Measurements from ENCODE around the gene OBP2A.
"Not testable (repeated sequence)": the region's sequence is repeated elsewhere in the genome, so short reads cannot be mapped to it uniquely, and the experiment has no call there.

Gene OBP2A

GRCh38 chr9:135528842-135529435, 17.0 kb upstream of the OBP2A start:
- not testable (repeated sequence) for DNase-seq

GRCh38 chr9:135530146-135530545, 15.8 kb upstream of the OBP2A start:
- DNase-seq: no peak

- no peak for DNase-seq
Observed at GRCh38 chr9:135531096-135531495, 14.8 kb upstream of the OBP2A start.

GRCh38 chr9:135533113-135533512, 12.8 kb upstream of the OBP2A start:
- no peak for DNase-seq

GRCh38 chr9:135533674-135534073, 12.3 kb upstream of the OBP2A start:
- DNase-seq: no peak

GRCh38 chr9:135534192-135534711, 11.7 kb upstream of the OBP2A start:
- not testable (repeated sequence) for DNase-seq

GRCh38 chr9:135534826-135535225, 11.1 kb upstream of the OBP2A start:
- not testable (repeated sequence) for DNase-seq

GRCh38 chr9:135535631-135536030, 10.3 kb upstream of the OBP2A start:
- not testable (repeated sequence) for DNase-seq

GRCh38 chr9:135536216-135536615, 9.7 kb upstream of the OBP2A start:
- DNase-seq: no peak

- not testable (repeated sequence) for DNase-seq
Observed at GRCh38 chr9:135543262-135543894, 2.5 kb upstream of the OBP2A start.

GRCh38 chr9:135544981-135545635, 818 bp upstream of the OBP2A start:
- no peak for DNase-seq

- not testable (repeated sequence) for DNase-seq
Observed at GRCh38 chr9:135546792-135547617, 1.1 kb downstream of the OBP2A start.

GRCh38 chr9:135547756-135548736, 2.1 kb downstream of the OBP2A start:
- DNase-seq: no peak

- not testable (repeated sequence) for DNase-seq
Observed at GRCh38 chr9:135549478-135550343, 3.8 kb downstream of the OBP2A start.

GRCh38 chr9:135550344-135550918, 4.5 kb downstream of the OBP2A start:
- no peak for DNase-seq

- no peak for DNase-seq
Observed at GRCh38 chr9:135551031-135551430, 5.1 kb downstream of the OBP2A start.

GRCh38 chr9:135551456-135551855, 5.5 kb downstream of the OBP2A start:
- DNase-seq: no peak

GRCh38 chr9:135552021-135552697, 6.2 kb downstream of the OBP2A start:
- no peak for DNase-seq

- no peak for DNase-seq
Observed at GRCh38 chr9:135552698-135553171, 6.8 kb downstream of the OBP2A start.

GRCh38 chr9:135554718-135555117, 8.8 kb downstream of the OBP2A start:
- DNase-seq: no peak
